ENCODE data around the gene SNCAIP. TPM values are rescaled to one million over a fixed set of nuclear protein-coding genes. Genes with fewer than 3 reads are reported as not detected.
A peak's percentile ranks its signal among the peaks of the same experiment; 100 is the strongest.
"Not testable (repeated sequence)": the region's sequence is repeated elsewhere in the genome, so short reads cannot be mapped to it uniquely, and the experiment has no call there.

The SNCAIP gene
- total and polyA plus RNA-seq, 9 donors = 5.3 to 13.2 (median 8.9) TPM

DNA sequence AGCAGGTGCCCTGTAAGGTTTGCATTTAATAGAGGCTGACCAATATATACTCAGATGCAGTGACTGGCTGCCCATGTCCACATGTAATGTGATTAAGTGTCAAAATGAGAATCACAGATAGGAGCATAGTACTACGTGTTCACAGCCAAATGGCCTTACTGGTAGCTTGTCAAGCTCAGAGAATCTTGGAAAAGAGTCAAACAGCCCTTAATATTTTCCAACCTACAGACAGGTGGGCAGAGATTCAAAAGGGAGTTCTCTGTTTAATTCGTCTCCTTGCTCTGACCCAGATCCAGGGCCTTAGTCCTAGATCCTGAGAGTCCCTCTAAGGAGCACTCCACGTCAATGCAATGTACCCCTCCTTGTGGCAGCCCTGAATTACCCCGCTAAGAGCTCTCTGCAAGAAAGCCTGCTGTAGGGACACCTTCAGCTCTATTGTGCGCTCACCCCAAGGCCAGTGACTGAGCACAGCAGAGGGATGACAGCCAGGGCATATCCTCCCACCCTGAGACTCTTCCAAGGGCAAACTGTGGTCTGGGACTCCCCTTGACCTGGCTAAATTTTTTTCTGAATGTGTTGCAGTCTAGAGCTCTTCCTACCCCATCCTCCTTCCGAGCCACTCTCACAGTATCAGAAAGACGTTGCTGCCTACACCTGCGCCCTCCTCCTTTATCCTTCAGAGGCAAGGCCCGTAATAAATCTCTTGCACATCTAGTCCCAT lies 159.2 kb downstream of the SNCAIP start:
- Histone ChIP-seq H3K9me3 (replicated peaks; ENCODE audit: control insufficient read depth, low read depth, low read length) (no peaks in the 10 kb centered on the region), H3K27ac (ENCODE audit: low read length) (no peak overlapping the region), H3K4me1 (ENCODE audit: control insufficient read depth, insufficient read depth, low read length) (no peaks in the 10 kb centered on the region), H3K36me3 (ENCODE audit: control insufficient read depth, insufficient read depth, low read length) (no peaks in the 10 kb centered on the region), H3K4me3 (ENCODE audit: low read length) (no peak overlapping the region), H3K27me3 (ENCODE audit: control insufficient read depth, insufficient read depth, low read length) (no peaks in the 10 kb centered on the region)
- 59% methylated on average over 9 of the region's 9 CpGs for WGBS (ENCODE audit: insufficient coverage)
- peak; percentile 53 for DNase-seq

DNA sequence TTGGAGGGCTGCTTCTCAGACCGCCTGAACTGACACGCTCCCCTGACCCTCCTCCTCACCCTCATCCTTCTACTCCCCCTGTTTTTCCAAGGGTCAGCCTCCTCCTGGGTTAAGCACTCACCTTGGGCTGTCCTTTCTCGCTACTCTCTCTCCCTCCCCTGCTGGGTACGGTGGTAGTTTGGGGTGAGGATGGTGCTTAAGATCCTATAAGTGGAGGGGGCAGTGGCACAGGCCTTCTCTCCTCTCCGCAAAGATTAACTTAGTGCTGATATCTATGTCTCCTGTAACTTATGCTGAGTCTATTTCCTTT lies 159.7 kb downstream of the SNCAIP start:
- no peaks in the 10 kb centered on the region for H3K27me3 ChIP-seq (ENCODE audit: control insufficient read depth, insufficient read depth, low read length)
- H3K4me1 ChIP-seq (ENCODE audit: control insufficient read depth, insufficient read depth, low read length) = no peaks in the 10 kb centered on the region
- H3K4me3 ChIP-seq (ENCODE audit: low read length) = no peak overlapping the region
- H3K27ac ChIP-seq (ENCODE audit: low read length) = no peak overlapping the region
- WGBS (ENCODE audit: insufficient coverage) = 70% methylated on average over 2 of the region's 5 CpGs
- no peak for DNase-seq
- H3K9me3 ChIP-seq (replicated peaks; ENCODE audit: control insufficient read depth, low read depth, low read length) = no peaks in the 10 kb centered on the region
- H3K36me3 ChIP-seq (ENCODE audit: control insufficient read depth, insufficient read depth, low read length) = no peaks in the 10 kb centered on the region

DNA sequence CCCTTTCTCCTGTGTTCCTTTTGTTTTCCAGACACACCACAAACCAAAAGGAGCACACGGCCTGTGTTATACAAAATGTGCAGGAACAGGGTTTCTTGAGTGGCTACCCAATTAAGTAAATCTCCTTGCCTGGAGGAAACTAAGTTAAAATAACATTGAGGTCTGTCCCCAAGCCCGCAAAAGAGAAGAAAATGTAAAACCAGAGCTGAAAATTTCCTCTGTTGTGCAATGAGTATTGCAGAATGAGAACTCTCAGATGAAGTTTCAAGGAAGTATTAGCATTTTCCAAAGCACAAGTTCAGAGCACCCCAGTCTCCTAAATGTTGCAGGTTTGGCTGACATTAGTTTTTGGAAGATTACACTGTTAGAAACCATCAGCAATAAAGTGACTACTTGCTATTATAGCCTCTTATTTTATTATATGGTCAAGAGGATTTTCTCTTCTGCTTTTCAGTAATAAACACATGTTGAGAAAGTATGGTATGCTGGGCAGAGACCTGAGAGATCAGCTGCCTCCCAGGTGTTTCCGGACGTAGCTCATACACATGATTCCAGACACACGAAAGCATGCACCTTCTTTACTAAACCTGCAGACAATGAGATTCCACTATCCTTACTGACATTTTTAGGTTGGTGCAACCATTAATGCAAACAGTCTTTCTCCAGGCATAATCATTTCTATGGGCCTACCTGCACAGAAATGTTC lies 161.3 kb downstream of the SNCAIP start:
- Histone ChIP-seq H3K36me3 (ENCODE audit: control insufficient read depth, insufficient read depth, low read length) (no peaks in the 10 kb centered on the region), H3K4me1 (ENCODE audit: control insufficient read depth, insufficient read depth, low read length) (no peaks in the 10 kb centered on the region), H3K27me3 (ENCODE audit: control insufficient read depth, insufficient read depth, low read length) (no peaks in the 10 kb centered on the region), H3K4me3 (ENCODE audit: low read length) (no peak overlapping the region), H3K9me3 (replicated peaks; ENCODE audit: control insufficient read depth, low read depth, low read length) (no peaks in the 10 kb centered on the region), H3K27ac (ENCODE audit: low read length) (peak overlapping the region; percentile 35)
- WGBS (ENCODE audit: insufficient coverage) = 56% methylated on average over 4 of the region's 5 CpGs
- peak; percentile 44 for DNase-seq

DNA sequence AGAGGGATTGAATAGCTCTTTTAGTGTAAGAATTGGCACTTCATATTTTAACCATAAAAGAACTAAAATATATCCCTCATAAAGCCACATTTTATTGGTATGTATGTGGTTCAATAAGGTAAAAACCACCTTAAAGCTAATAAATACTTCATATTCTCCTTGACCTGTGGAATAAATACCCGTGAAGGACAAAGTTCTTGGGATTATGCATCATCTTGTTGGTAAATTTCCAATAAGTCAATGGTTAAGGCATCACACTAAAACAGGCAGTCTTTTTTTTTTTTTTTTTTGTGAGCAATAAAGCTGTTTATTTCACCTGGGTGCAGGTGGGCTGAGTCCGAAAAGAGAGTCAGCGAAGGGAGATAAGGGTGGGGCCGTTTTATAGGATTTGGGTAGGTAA lies 161.9 kb downstream of the SNCAIP start:
- Histone ChIP-seq H3K36me3 (ENCODE audit: control insufficient read depth, insufficient read depth, low read length) (no peaks in the 10 kb centered on the region), H3K27ac (ENCODE audit: low read length) (no peak overlapping the region), H3K27me3 (ENCODE audit: control insufficient read depth, insufficient read depth, low read length) (no peaks in the 10 kb centered on the region), H3K4me3 (ENCODE audit: low read length) (no peak overlapping the region), H3K9me3 (replicated peaks; ENCODE audit: control insufficient read depth, low read depth, low read length) (no peaks in the 10 kb centered on the region), H3K4me1 (ENCODE audit: control insufficient read depth, insufficient read depth, low read length) (no peaks in the 10 kb centered on the region)
- DNase-seq = no peak
- no CpG with 5 or more reads among the region's 4 CpGs for WGBS (ENCODE audit: insufficient coverage)

DNA sequence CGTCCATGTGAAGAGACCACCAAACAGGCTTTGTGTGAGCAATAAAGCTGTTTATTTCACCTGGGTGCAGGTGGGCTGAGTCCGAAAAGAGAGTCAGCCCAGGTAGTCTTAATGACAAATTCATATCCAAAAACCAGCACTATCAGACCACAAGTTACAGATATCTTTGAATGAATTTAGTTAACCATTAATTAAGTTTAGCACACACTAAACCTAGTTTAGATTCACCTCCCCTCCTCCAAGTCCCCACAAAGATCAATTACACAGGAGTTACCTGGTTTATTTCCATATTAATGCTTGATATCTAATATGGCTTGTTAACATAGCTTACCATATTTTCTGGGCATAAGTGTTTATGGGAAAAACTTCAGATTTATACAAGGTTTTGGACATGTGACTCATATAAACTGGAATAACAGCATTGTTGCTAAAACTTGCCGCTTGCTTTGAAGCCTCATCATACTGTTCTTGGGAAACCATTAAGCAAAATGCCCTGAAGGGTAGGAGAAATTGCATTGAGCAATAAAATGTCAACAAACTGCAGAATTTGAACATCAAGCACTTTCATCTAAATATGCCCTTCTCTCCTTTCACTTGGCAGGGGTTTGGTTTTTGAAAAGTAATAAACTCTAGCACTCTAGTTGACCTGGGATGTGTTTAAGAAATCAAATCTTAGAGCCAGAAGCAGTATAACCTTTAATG lies 166.9 kb downstream of the SNCAIP start:
- Histone ChIP-seq H3K27me3 (ENCODE audit: control insufficient read depth, insufficient read depth, low read length) (no peaks in the 10 kb centered on the region), H3K36me3 (ENCODE audit: control insufficient read depth, insufficient read depth, low read length) (no peaks in the 10 kb centered on the region), H3K9me3 (replicated peaks; ENCODE audit: control insufficient read depth, low read depth, low read length) (no peaks in the 10 kb centered on the region), H3K4me1 (ENCODE audit: control insufficient read depth, insufficient read depth, low read length) (no peaks in the 10 kb centered on the region), H3K27ac (ENCODE audit: low read length) (no peak overlapping the region), H3K4me3 (ENCODE audit: low read length) (no peak overlapping the region)
- peak; percentile 35 for DNase-seq
- WGBS (ENCODE audit: insufficient coverage) = no CpG with 5 or more reads among the region's 3 CpGs

DNA sequence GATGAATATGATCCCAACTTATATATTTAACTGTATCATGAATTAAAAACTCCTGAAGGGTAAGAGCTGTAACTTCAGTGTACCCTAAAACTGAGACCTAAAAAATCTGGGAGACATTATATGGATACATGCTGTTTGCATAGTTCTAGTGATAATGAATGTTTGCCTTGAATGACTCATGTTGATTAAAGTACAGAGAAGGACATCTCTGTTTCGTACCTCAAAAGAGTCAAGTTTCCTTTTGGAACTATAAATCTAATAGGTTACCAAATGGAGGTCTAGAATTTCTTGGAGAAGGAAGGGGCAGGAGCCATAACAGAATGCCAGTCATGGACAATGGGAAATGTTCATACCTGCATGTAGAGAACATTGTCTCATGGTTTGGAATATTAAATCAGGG lies 168.1 kb downstream of the SNCAIP start:
- no peaks in the 10 kb centered on the region for H3K9me3 ChIP-seq (replicated peaks; ENCODE audit: control insufficient read depth, low read depth, low read length)
- H3K36me3 ChIP-seq (ENCODE audit: control insufficient read depth, insufficient read depth, low read length) = no peaks in the 10 kb centered on the region
- no peak overlapping the region for H3K4me3 ChIP-seq (ENCODE audit: low read length)
- H3K27me3 ChIP-seq (ENCODE audit: control insufficient read depth, insufficient read depth, low read length) = no peaks in the 10 kb centered on the region
- 80% methylated on average over 1 of the region's 1 CpG for WGBS (ENCODE audit: insufficient coverage)
- no peaks in the 10 kb centered on the region for H3K4me1 ChIP-seq (ENCODE audit: control insufficient read depth, insufficient read depth, low read length)
- no peak overlapping the region for H3K27ac ChIP-seq (ENCODE audit: low read length)
- no peak for DNase-seq

DNA sequence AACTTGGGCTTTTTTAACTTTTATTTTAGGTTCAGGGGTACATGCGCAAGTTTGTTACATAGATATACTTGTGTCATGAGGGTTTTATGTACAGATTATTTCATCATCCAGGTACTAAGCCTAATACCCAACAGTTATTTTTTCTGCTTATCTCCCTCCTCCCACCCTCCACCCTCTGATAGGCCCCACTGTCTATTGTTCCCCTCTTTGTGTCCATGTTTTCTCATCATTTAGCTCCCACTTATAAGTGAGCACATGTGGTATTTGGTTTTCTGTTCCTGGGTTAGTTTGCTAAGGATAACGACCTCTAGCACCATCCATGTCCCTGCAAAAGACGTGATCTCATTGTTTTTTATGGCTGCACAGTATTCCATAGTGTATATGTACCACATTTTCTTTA lies 172.1 kb downstream of the SNCAIP start:
- Histone ChIP-seq H3K9me3 (replicated peaks; ENCODE audit: control insufficient read depth, low read depth, low read length) (no peaks in the 10 kb centered on the region), H3K27ac (ENCODE audit: low read length) (no peak overlapping the region), H3K4me1 (ENCODE audit: control insufficient read depth, insufficient read depth, low read length) (no peaks in the 10 kb centered on the region), H3K36me3 (ENCODE audit: control insufficient read depth, insufficient read depth, low read length) (no peaks in the 10 kb centered on the region), H3K4me3 (ENCODE audit: low read length) (no peak overlapping the region), H3K27me3 (ENCODE audit: control insufficient read depth, insufficient read depth, low read length) (no peaks in the 10 kb centered on the region)
- no peak for DNase-seq
- no CpG with 5 or more reads among the region's 3 CpGs for WGBS (ENCODE audit: insufficient coverage)

DNA sequence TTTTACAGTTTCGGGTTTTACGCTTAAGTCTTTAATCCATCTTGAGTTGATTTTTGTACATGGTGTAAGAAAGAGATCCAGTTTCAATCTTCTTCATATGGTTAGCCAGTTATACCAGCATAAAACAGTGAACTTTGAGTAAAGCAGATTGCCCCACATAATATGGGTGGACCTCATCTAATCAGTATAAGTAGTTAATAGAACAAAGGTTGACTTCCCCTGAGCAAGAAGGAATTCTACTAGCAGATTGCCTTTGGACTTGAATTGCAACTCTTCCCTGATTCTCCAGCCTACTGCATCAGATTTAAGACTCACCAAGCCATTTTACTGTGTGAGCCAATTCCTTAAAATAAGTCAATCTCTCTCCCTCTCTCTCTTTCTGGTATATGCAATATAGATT lies 173.2 kb downstream of the SNCAIP start:
- H3K27ac ChIP-seq (ENCODE audit: low read length) = no peak overlapping the region
- no CpG with 5 or more reads among the region's 2 CpGs for WGBS (ENCODE audit: insufficient coverage)
- H3K36me3 ChIP-seq (ENCODE audit: control insufficient read depth, insufficient read depth, low read length) = no peaks in the 10 kb centered on the region
- no peak for DNase-seq
- no peaks in the 10 kb centered on the region for H3K27me3 ChIP-seq (ENCODE audit: control insufficient read depth, insufficient read depth, low read length)
- no peaks in the 10 kb centered on the region for H3K4me1 ChIP-seq (ENCODE audit: control insufficient read depth, insufficient read depth, low read length)
- H3K4me3 ChIP-seq (ENCODE audit: low read length) = no peak overlapping the region
- no peaks in the 10 kb centered on the region for H3K9me3 ChIP-seq (replicated peaks; ENCODE audit: control insufficient read depth, low read depth, low read length)

DNA sequence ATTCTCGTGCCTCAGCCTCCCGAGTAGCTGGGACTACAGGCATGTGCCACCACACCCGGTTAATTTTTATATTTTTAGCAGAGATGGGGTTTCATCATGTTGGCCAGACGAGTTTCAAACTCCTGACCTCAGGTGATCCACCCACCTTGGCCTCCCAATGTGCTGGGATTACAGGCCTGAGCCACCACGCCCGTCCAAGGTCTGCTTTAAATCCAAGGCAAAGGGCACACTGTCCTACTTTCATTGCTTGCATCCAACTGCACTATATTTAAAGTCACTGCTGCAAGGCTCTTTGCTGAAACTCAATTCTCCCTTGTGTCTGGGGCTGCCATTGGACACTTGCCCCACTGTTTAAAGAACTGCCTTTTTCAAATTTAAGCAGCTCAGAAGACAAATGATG lies 174.6 kb downstream of the SNCAIP start:
- not testable (repeated sequence) for H3K36me3 ChIP-seq (ENCODE audit: control insufficient read depth, insufficient read depth, low read length); H3K4me1 ChIP-seq (ENCODE audit: control insufficient read depth, insufficient read depth, low read length); H3K9me3 ChIP-seq (replicated peaks; ENCODE audit: control insufficient read depth, low read depth, low read length); DNase-seq; H3K4me3 ChIP-seq (ENCODE audit: low read length); H3K27ac ChIP-seq (ENCODE audit: low read length); H3K27me3 ChIP-seq (ENCODE audit: control insufficient read depth, insufficient read depth, low read length)
- WGBS (ENCODE audit: insufficient coverage) = 80% methylated on average over 6 of the region's 6 CpGs

DNA sequence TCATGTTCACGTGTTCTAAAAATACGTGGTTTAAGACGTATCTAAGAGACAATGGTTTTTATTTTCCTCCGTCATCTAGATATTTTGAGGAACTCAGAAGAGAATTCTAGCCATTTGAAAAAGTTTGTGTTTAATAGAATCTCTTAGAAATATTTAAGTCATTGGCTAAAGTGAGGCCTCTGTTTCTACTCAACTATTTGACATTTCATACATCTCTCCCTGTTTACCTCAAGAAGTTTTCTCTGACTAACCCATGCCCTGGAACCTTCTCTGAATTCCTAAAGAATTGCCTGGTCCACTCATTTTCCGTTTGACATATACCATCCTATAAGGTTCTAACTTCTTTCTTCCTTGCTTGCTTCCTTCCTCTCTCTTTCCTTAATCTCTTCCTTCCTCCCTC lies 178.7 kb downstream of the SNCAIP start:
- no peak for DNase-seq
- Histone ChIP-seq H3K4me1 (ENCODE audit: control insufficient read depth, insufficient read depth, low read length) (no peaks in the 10 kb centered on the region), H3K27ac (ENCODE audit: low read length) (no peak overlapping the region), H3K4me3 (ENCODE audit: low read length) (no peak overlapping the region), H3K27me3 (ENCODE audit: control insufficient read depth, insufficient read depth, low read length) (no peaks in the 10 kb centered on the region), H3K9me3 (replicated peaks; ENCODE audit: control insufficient read depth, low read depth, low read length) (no peaks in the 10 kb centered on the region), H3K36me3 (ENCODE audit: control insufficient read depth, insufficient read depth, low read length) (no peaks in the 10 kb centered on the region)
- 73% methylated on average over 1 of the region's 5 CpGs for WGBS (ENCODE audit: insufficient coverage)

Data from muscle of leg (tissue), 11 donors.